HS-5 (cell line): Measurements from ENCODE around the gene CELA3B.
"Not testable (repeated sequence)": the region's sequence is repeated elsewhere in the genome, so short reads cannot be mapped to it uniquely, and the experiment has no call there.

Source experiments
- DNase-seq: peaks from one replicate; pipeline ENCODE4 v3.0.0-alpha.2; 2012; ENCODE audit warnings: low read depth

The CELA3B gene

GRCh38 chr1:21944733-21945073, 32.1 kb upstream of the CELA3B start:
- no peak for DNase-seq

GRCh38 chr1:21946836-21947587, 29.8 kb upstream of the CELA3B start:
- DNase-seq = no peak

- no peak for DNase-seq
Measured at GRCh38 chr1:21950734-21951133, 26.1 kb upstream of the CELA3B start.

- no peak for DNase-seq
Measured at GRCh38 chr1:21951226-21951870, 25.5 kb upstream of the CELA3B start.

- no peak for DNase-seq
Measured at GRCh38 chr1:21952786-21953520, 23.9 kb upstream of the CELA3B start.

- DNase-seq = no peak
Measured at GRCh38 chr1:21955058-21955457, 21.8 kb upstream of the CELA3B start.

- no peak for DNase-seq
Measured at GRCh38 chr1:21955501-21956281, 21.1 kb upstream of the CELA3B start.

GRCh38 chr1:21956720-21957552, 19.9 kb upstream of the CELA3B start:
- no peak for DNase-seq

GRCh38 chr1:21961337-21961736, 15.5 kb upstream of the CELA3B start:
- no peak for DNase-seq

- no peak for DNase-seq
Measured at GRCh38 chr1:21961799-21962198, 15.0 kb upstream of the CELA3B start.

- DNase-seq = no peak
Measured at GRCh38 chr1:21963477-21964217, 13.2 kb upstream of the CELA3B start.

- peak; percentile 69 for DNase-seq
Measured at GRCh38 chr1:21966247-21967000, 10.4 kb upstream of the CELA3B start.

GRCh38 chr1:21967216-21967615, 9.6 kb upstream of the CELA3B start:
- DNase-seq = not testable (repeated sequence)

- DNase-seq = not testable (repeated sequence)
Measured at GRCh38 chr1:21969066-21969465, 7.8 kb upstream of the CELA3B start.

- DNase-seq = not testable (repeated sequence)
Measured at GRCh38 chr1:21970523-21970922, 6.3 kb upstream of the CELA3B start.

GRCh38 chr1:21972973-21973441, 3.8 kb upstream of the CELA3B start:
- not testable (repeated sequence) for DNase-seq

- not testable (repeated sequence) for DNase-seq
Measured at GRCh38 chr1:21973948-21974347, 2.9 kb upstream of the CELA3B start.

GRCh38 chr1:21974699-21975098, 2.1 kb upstream of the CELA3B start:
- not testable (repeated sequence) for DNase-seq

- not testable (repeated sequence) for DNase-seq
Measured at GRCh38 chr1:21975296-21975695, 1.5 kb upstream of the CELA3B start.

- DNase-seq = not testable (repeated sequence)
Measured at GRCh38 chr1:21978209-21978608, 1.4 kb downstream of the CELA3B start.
